ENCODE data around the gene TMPRSS11F.

The TMPRSS11F gene

GRCh38 chr4:68079928-68080327 lies 49.7 kb downstream of the TMPRSS11F start:
- in situ Hi-C loops (cut with MboI; ENCODE audit: low sequenced_read_pairs), result no loop called here

GRCh38 chr4:68077737-68078136 lies 51.9 kb downstream of the TMPRSS11F start:
- in situ Hi-C loops (cut with MboI; ENCODE audit: low sequenced_read_pairs), result no loop called here

- in situ Hi-C loops (cut with MboI; ENCODE audit: low sequenced_read_pairs), result no loop called here
These were observed 52.4 kb downstream of the TMPRSS11F start for GRCh38 chr4:68077301-68077700.

GRCh38 chr4:68076194-68076593 lies 53.5 kb downstream of the TMPRSS11F start:
- in situ Hi-C loops (cut with MboI; ENCODE audit: low sequenced_read_pairs), result no loop called here

GRCh38 chr4:68074397-68074796 lies 55.3 kb downstream of the TMPRSS11F start:
- in situ Hi-C loops (cut with MboI; ENCODE audit: low sequenced_read_pairs), result no loop called here

GRCh38 chr4:68070302-68070701 lies 59.4 kb downstream of the TMPRSS11F start:
- in situ Hi-C loops (cut with MboI; ENCODE audit: low sequenced_read_pairs), result no loop called here

GRCh38 chr4:68062501-68062900 lies 67.2 kb downstream of the TMPRSS11F start:
- in situ Hi-C loops (cut with MboI; ENCODE audit: low sequenced_read_pairs), result no loop called here

GRCh38 chr4:68038272-68038671 lies 91.4 kb downstream of the TMPRSS11F start:
- in situ Hi-C loops (cut with MboI; ENCODE audit: low sequenced_read_pairs), result no loop called here

GRCh38 chr4:68021185-68021584 lies 108.5 kb downstream of the TMPRSS11F start:
- in situ Hi-C loops (cut with MboI; ENCODE audit: low sequenced_read_pairs), result no loop called here

- in situ Hi-C loops (cut with MboI; ENCODE audit: low sequenced_read_pairs), result no loop called here
These were observed 118.0 kb downstream of the TMPRSS11F start for GRCh38 chr4:68011684-68012083.

All from HL-60/S4 treated with phorbol 12-myristate 13-acetate at 8.2 ng/mL for 4 days and 3 days (cell line).